Endothelial cell of umbilical vein (primary cell): ENCODE data around the gene ZNF587. TPM values are rescaled to one million over a fixed set of nuclear protein-coding genes. Genes with fewer than 3 reads are reported as not detected.
"Not testable (repeated sequence)": the region's sequence is repeated elsewhere in the genome, so short reads cannot be mapped to it uniquely, and the experiment has no call there.

Experiments
- Bru-seq: library from RNA; stranded (reverse); fragments of 400-500 nt; gene quantifications from one replicate; lab custom pipeline; 2021; lab: Mats Ljungman, UMichigan
- BruChase-seq, 2 experiments: library from RNA; stranded (reverse); fragments of 400-500 nt; gene quantifications; one replicate each; lab custom pipeline; 2021; lab: Mats Ljungman, UMichigan
- BruUV-seq: library from RNA; stranded (reverse); fragments of 400-500 nt; replicated peaks from 2 replicates; lab custom pipeline; 2021; lab: Mats Ljungman, UMichigan
- CTCF ChIA-PET: fragments of 300-600, 350-600 bp; sonication (Branson Sonifier 250); formaldehyde crosslinking; loops from one replicate; lab custom pipeline; 2021; ENCODE audit warnings: antibody characterized with exemption, inconsistent platforms; lab: Charles Lee
- POLR2A ChIA-PET: fragments of 300-600, 350-600 bp; sonication (Branson Sonifier 250); formaldehyde crosslinking; loops from one replicate; lab custom pipeline; 2021; ENCODE audit warnings: antibody characterized with exemption, inconsistent platforms; lab: Charles Lee
- DNase-seq: peaks from one replicate; pipeline ENCODE4 v3.0.0-alpha.2; 2011; ENCODE audit warnings: low read depth, low spot score
- FAIRE-seq: peaks from 2 replicates; lab custom pipeline; 2011; peaks lifted over from hg19 to GRCh38; lab: Jason Lieb, UNC
- H2AFZ ChIP-seq: 2 replicates; pipeline ENCODE4 v1.6.0; 2012; ENCODE audit warnings: low read depth, low read length, control low read depth, inconsistent platforms
- H3K27ac ChIP-seq: 2 replicates; pipeline ENCODE4 v1.5.1; 2011; ENCODE audit warnings: low read depth, mild to moderate bottlenecking, control low read depth, low read length, moderate library complexity; ENCODE audit not compliant: insufficient read depth
- H3K27me3 ChIP-seq, 2 experiments: 2 replicates each; pipeline versions ENCODE4 v1.6.0 to v1.6.1; 2011; ENCODE audit warnings: low read length in 2 of 2, mixed read lengths in 1 of 2; ENCODE audit not compliant: control insufficient read depth in 2 of 2, insufficient read depth in 2 of 2
- H3K36me3 ChIP-seq, 2 experiments: 2 replicates in 1 of 2; 3 replicates in 1 of 2; pipeline ENCODE4 v1.5.1; 2011; ENCODE audit warnings: low read length in 2 of 2, mild to moderate bottlenecking in 1 of 2, moderate library complexity in 1 of 2; ENCODE audit not compliant: control insufficient read depth in 2 of 2, insufficient read depth in 2 of 2; ENCODE audit errors: extremely low read depth in 1 of 2
- H3K4me1 ChIP-seq: 3 replicates; pipeline ENCODE4 v1.5.1; 2011; ENCODE audit warnings: mild to moderate bottlenecking, low read length; ENCODE audit not compliant: control insufficient read depth, insufficient read depth; ENCODE audit errors: extremely low read depth
- H3K4me2 ChIP-seq: 2 replicates; pipeline ENCODE4 v1.6.1; 2011; ENCODE audit warnings: low read length, control low read depth, mixed read lengths; ENCODE audit not compliant: insufficient read depth
- H3K4me3 ChIP-seq, 3 experiments: fragments of 200-600 bp in 1 of 3; sonication (generic), shearing (Covaris generic) in 1 of 3; replicated peaks in 1 of 3; 2 replicates each; pipeline ENCODE4 v1.5.1; 2011 to 2016; ENCODE audit warnings: control low read depth in 3 of 3, low read length in 3 of 3, mild to moderate bottlenecking in 2 of 3, inconsistent platforms in 1 of 3, low read depth in 1 of 3, moderate library complexity in 1 of 3; ENCODE audit not compliant: insufficient read depth in 1 of 3
- H3K79me2 ChIP-seq: 2 replicates; pipeline ENCODE4 v1.6.0; 2012; ENCODE audit warnings: low read length, inconsistent platforms; ENCODE audit not compliant: control insufficient read depth, insufficient read depth
- H3K9ac ChIP-seq: replicated peaks from 2 replicates; pipeline ENCODE3; 2011; ENCODE audit warnings: low read length, control low read depth; ENCODE audit not compliant: insufficient read depth; ENCODE audit errors: extremely low read depth
- H3K9me1 ChIP-seq: replicated peaks from 3 replicates; pipeline ENCODE4 v1.6.0; 2011; ENCODE audit warnings: mild to moderate bottlenecking, low read length; ENCODE audit not compliant: control insufficient read depth, insufficient read depth; ENCODE audit errors: extremely low read depth
- H3K9me3 ChIP-seq: replicated peaks from 2 replicates; pipeline ENCODE4 v1.5.1; 2012; ENCODE audit warnings: low read length, inconsistent platforms; ENCODE audit not compliant: control insufficient read depth, insufficient read depth
- H4K20me1 ChIP-seq: replicated peaks from 2 replicates; pipeline ENCODE3; 2011; ENCODE audit warnings: mild to moderate bottlenecking, low read length; ENCODE audit not compliant: control insufficient read depth, insufficient read depth; ENCODE audit errors: extremely low read depth
- JUN ChIP-seq: IDR thresholded peaks from 2 replicates; pipeline ENCODE4 v1.6.1; 2011; ENCODE audit warnings: borderline replicate concordance, low read depth; ENCODE audit not compliant: insufficient read length, insufficient read depth
- MAX ChIP-seq: IDR thresholded peaks from 2 replicates; pipeline ENCODE4 v1.6.1; 2011; ENCODE audit not compliant: insufficient read depth, insufficient read length
- POLR2A ChIP-seq: IDR thresholded peaks from 2 replicates; pipeline ENCODE4 v1.6.1; 2012; ENCODE audit warnings: low read depth, mild to moderate bottlenecking, control low read depth, low read length
- POLR2AphosphoS5 ChIP-seq: IDR thresholded peaks from 2 replicates; pipeline ENCODE4 v1.6.1; 2012; ENCODE audit warnings: low read depth, mild to moderate bottlenecking, control low read depth, low read length, moderate library complexity; ENCODE audit not compliant: insufficient read depth
- dilution Hi-C: fragments of 300-500 bp; cut with MboI; formaldehyde crosslinking; loops from one replicate; pipeline ENCODE4 v1.15.0; 2019; ENCODE audit warnings: low sequenced_read_pairs; ENCODE audit not compliant: extremely low pct_ligation_motif_present
- intact Hi-C: fragments of 100-400 bp; cut with micrococcal nuclease; formaldehyde crosslinking; loops from one replicate; pipeline ENCODE4 v1.10.0; 2022
- long read RNA-seq: library from polyadenylated mRNA; stranded (forward); transcript quantifications from one replicate; pipeline ENCODE4 v2.0.0, GENCODE V29; 2021
- polyA minus RNA-seq, 3 experiments: library from RNA; depleted of rRNA, polyadenylated mRNA; stranded (reverse); fragments of >200 nt; gene quantifications; 1 replicate in 1 of 3; 2 replicates in 2 of 3; pipeline ENCODE4 v1.2.3, GENCODE V29; 2011
- polyA plus RNA-seq, 4 experiments: library from polyadenylated mRNA; depleted of rRNA in 3 of 4; stranded (reverse) in 3 of 4; unstranded in 1 of 4; fragments of >200 nt; gene quantifications; 2 replicates each; pipeline versions ENCODE4 v1.2.1 to v1.2.3, GENCODE V29; 2011 to 2012; ENCODE audit warnings: missing spikeins in 1 of 4
- total RNA-seq: library from RNA; stranded (reverse); gene quantifications from 2 replicates; pipeline ENCODE4 v1.2.3, GENCODE V29; 2021

ZNF587 gene
- total RNA-seq (43.1 and 44.0 TPM in 2 replicates), polyA plus RNA-seq (11.2 and 13.1 TPM in 2 replicates), polyA minus RNA-seq (30.2 and 30.4 TPM in 2 replicates), Bru-seq, nascent RNA (percentile 94 among the genes with signal in this experiment), BruChase-seq, experiment 1, labeled RNA remaining after a 6-hour chase (percentile 97 among the genes with signal in this experiment), BruChase-seq, experiment 2, labeled RNA remaining after a 2-hour chase (percentile 99 among the genes with signal in this experiment)
- polyA plus RNA-seq (2011; cell fraction: cytosol; rRNA removed): 7.6 and 8.9 TPM in 2 replicates
- polyA plus RNA-seq (2011; cell fraction: nucleus; rRNA removed): 45.2 and 51.5 TPM in 2 replicates
- polyA plus RNA-seq (2012): 19.3 and 19.5 TPM in 2 replicates
- 12.8 TPM for polyA minus RNA-seq (2011; cell fraction: cytosol; rRNA and poly(A)+ RNA removed)
- 23.0 and 39.9 TPM in 2 replicates for polyA minus RNA-seq (2011; cell fraction: nucleus; rRNA and poly(A)+ RNA removed)
- long read RNA-seq, partial matches to known transcripts: 0 of 6 reads
- long read RNA-seq, other reads (novel, unspliced or antisense): 6 of 6 reads

GRCh38 chr19:57849666-57850473, at the start of gene ZNF587:
Gene ZNF587 (plus strand): TSS chr19:57849859. CDS start chr19:57850039, 180 bp downstream.
- H3K4me1 ChIP-seq, H3K9me3 ChIP-seq, dilution Hi-C loops, H3K27me3 ChIP-seq, H3K36me3 ChIP-seq, H3K9me1 ChIP-seq, H4K20me1 ChIP-seq, intact Hi-C loops, POLR2A ChIA-PET: not testable (repeated sequence)
- H3K79me2 ChIP-seq: peaks cover 52% of the 10 kb centered on the region
- peak within 1 kb of the TSS; percentile 75 to 94 (median 88) for H3K4me3 ChIP-seq
- CTCF ChIA-PET: interaction anchor here (1.0 to 1.5 kb wide), 3 partner anchors 25 to 80 kb away, joined by 3 to 4 read pairs (median 3); partner anchors contain the start of gene ZNF586
- peak within 1 kb of the TSS; percentile 94 for H3K4me2 ChIP-seq
- BruUV-seq: TSS peak; percentile 94
- DNase-seq: peak; percentile 80
- H2AFZ ChIP-seq: peak within 1 kb of the TSS; percentile 39
- H3K9ac ChIP-seq: peak within 1 kb of the TSS; percentile 96
- peak; percentile 97 for FAIRE-seq
- H3K27ac ChIP-seq: peak within 1 kb of the TSS; percentile 75
- peak; percentile 68 for TF ChIP-seq POLR2A
- peak; percentile 66 for TF ChIP-seq MAX
- TF ChIP-seq POLR2AphosphoS5: peak; percentile 70

- H3K4me3 ChIP-seq: no peak overlapping the region
- no peak for TF ChIP-seq JUN
- no peak overlapping the region for H3K27ac ChIP-seq
- no peaks in the 10 kb centered on the region for H3K27me3 ChIP-seq
- ChIA-PET POLR2A (interaction anchor here (0.5 kb wide), 1 partner anchor 16 kb away, joined by 7 read pairs; no protein-coding TSS in a partner anchor), CTCF (interaction anchor here (1.5 kb wide), 1 partner anchor 12 kb away, joined by 4 read pairs; no protein-coding TSS in a partner anchor)
- dilution Hi-C loops: no loop called here
- no peak for DNase-seq
- H3K9ac ChIP-seq: no peak overlapping the region
- H3K9me1 ChIP-seq: no peaks in the 10 kb centered on the region
- H2AFZ ChIP-seq: no peak overlapping the region
- BruUV-seq: no TSS peak
- no peaks in the 10 kb centered on the region for H3K9me3 ChIP-seq
- no peaks in the 10 kb centered on the region for H3K79me2 ChIP-seq
- no peaks in the 10 kb centered on the region for H4K20me1 ChIP-seq
- H3K4me2 ChIP-seq: no peak overlapping the region
- peaks cover 0 to 2% of the 10 kb centered on the region in 2 experiments for H3K36me3 ChIP-seq
- intact Hi-C loops: no loop called here
- H3K4me1 ChIP-seq: peaks cover 25% of the 10 kb centered on the region
- FAIRE-seq: no peak
Observed at GRCh38 chr19:57800696-57801095, 49.0 kb upstream of the ZNF587 start.
